A172 (cell line): ENCODE measurements around the gene METRN. TPM values are rescaled to one million over a fixed set of nuclear protein-coding genes. Genes with fewer than 3 reads are reported as not detected.

Source experiments
- DNase-seq: peaks from one replicate; pipeline ENCODE4 v3.0.0-alpha.2; 2015; ENCODE audit warnings: low spot score
- total RNA-seq: library from RNA; depleted of rRNA; stranded (reverse); fragments of >200 nt; shearing (Covaris generic); gene quantifications from 2 replicates; pipeline ENCODE4 v1.2.3, GENCODE V29; 2014

The METRN gene
- total RNA-seq, 1 experiment from 2014 or later, result 71.9 TPM

- peak; percentile 92 for DNase-seq
These were observed 5.1 kb upstream of the METRN start for GRCh38 chr16:709566-710499.

GRCh38 chr16:710500-711075 is 4.3 kb upstream of the METRN start:
- DNase-seq, result no peak

DNA sequence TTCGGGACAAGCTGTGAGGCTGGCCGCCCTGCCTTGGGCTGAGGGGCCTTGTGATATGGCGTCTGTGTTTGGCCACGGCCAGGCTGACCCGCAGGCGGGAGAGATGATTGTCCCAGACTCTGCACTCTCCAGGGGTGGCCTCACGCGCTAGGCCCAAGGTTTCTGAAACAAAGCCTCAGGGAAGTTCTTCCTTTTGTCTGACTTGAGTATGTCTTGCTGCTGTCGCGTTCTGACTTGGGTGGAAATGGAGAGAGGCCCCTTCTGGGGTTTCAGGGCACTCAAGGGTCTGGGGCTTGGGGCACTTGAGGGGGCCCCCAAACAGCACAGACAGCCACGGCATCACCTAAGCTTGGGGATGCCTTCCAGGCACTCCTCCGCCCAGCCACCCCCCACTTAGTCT is 3.8 kb upstream of the METRN start:
- no peak for DNase-seq

DNA sequence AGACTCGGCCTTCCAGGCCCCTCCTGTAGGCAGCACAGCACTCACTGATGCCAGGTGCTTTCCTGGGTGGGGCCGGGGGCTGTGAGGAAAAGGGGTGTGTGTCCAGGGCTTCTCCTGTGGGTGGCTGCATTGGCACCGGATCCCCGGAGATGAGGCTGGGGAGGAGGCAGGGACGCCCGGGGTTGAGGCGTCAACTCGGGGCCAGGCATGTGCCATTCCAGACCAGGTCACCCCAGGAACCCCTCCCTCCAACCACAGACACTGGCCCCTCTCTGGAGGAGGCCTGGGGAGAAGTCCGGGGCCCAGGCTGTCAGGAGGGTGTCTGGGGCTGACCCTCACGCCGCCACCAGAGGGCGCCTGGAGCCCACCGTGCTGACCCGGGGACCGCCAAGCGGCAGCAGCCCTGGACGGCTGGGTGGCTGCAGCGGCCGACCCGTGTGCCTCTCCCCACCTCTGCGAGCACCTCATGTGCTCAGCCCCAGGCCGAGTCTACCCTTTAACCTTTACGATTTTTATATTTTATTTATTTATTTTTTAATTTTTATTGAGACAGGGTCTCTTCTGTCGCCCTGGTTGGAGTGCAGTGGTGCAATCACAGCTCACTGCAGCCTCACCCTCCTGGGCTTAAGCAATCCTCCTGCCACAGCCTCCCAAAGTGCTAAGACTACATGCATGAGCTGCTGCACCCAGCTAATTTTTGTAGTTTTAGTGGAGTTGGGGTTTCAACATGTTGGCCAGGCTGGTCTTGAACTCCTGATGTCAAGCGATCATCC is 3.2 kb upstream of the METRN start:
- peak; percentile 79 for DNase-seq

DNA sequence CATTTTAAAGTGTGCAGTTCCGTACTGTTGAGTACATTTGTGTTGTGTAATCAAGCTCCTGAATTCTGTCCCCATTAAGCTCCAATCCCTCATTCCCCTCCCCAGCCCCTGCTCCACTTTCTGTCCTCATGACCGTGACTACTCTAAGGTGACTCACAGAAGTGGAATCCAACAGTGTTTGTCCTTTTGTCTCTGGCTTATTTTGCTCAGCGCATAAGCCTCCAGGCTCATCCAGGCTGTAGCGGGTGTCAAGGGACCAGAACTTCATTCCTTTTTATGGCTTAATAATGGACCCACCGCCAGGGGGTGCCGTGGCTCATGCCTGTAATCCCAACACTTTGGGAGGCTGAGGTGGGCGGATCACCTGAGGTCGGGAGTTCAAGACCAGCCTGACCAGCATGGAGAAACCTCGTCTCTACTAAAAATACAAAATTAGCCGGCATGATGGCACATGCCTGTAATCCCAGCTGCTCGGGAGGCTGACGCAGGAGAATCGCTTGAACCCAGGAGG is 2.1 kb upstream of the METRN start:
- peak; percentile 99 for DNase-seq

- peak; percentile 65 for DNase-seq
These were observed 839 bp upstream of the METRN start for GRCh38 chr16:714079-714478.

GRCh38 chr16:715477-716199 is 720 bp downstream of the METRN start:
- no peak for DNase-seq

- DNase-seq, result no peak
These were observed 1.3 kb downstream of the METRN start for GRCh38 chr16:716200-716568.

- no peak for DNase-seq
These were observed 1.9 kb downstream of the METRN start for GRCh38 chr16:716768-717325.

GRCh38 chr16:717450-718245 is 2.7 kb downstream of the METRN start:
- no peak for DNase-seq

GRCh38 chr16:718389-718788 is 3.5 kb downstream of the METRN start:
- DNase-seq, result no peak

- DNase-seq, result no peak
These were observed 4.0 kb downstream of the METRN start for GRCh38 chr16:718922-719321.

DNA sequence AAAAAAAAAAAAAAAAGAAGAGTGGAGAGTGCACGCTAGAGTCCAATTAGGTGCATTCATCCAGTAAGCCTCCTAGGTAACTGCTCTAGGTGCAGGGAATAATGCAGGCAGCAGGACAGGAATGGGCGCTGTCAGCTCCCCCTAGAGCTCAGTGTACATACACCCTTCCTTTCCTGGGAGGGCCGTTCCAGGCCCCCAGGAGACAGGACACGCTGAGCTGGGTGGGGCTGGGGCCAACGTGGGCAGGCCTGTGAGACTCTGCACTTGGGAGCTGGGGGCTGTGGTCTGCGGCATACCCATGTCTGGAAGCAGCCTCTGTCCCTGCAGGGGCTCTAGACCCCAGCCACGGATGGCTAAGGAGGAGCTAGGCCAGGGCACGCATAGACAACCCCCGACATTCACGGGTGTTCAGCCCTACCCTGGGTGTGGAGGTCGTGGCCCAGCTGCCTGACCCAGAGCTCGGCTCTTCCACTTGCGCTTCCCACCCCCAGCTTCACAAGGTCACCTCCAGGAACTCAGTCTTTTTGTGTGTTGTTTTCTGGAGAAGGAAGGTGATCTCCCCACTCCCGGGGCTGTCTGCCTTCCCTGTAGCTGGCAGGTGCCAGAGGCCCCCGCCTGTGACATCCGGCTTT is 5.0 kb downstream of the METRN start:
- DNase-seq, result peak; percentile 61

DNA sequence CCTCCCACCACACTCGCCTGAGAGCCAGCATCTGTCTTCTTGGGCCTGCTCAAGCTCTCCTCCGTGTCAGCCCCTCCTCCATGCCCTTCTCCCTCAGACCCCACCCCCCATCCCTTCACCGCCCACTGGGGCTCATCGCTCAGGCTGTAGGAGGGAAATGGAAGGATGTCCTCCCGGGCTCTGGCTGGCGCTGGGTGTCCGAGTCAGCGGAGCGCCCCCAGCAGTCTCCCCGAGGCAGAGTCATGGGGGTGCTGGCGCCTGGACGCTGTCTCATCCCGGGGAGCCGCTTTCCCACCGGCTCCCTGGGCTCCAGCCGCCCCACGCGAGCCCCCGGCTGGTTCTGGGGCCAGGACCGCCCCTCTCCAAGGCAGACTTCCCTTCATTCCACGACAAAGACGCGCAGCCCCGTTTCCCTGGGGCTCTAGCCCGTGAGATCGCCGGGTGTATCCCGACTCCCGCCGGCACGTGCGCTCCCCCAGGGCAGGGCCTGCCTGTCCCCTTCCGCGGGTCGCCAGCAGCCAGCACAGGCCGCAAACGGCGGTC is 5.6 kb downstream of the METRN start:
- DNase-seq, result peak; percentile 74

DNA sequence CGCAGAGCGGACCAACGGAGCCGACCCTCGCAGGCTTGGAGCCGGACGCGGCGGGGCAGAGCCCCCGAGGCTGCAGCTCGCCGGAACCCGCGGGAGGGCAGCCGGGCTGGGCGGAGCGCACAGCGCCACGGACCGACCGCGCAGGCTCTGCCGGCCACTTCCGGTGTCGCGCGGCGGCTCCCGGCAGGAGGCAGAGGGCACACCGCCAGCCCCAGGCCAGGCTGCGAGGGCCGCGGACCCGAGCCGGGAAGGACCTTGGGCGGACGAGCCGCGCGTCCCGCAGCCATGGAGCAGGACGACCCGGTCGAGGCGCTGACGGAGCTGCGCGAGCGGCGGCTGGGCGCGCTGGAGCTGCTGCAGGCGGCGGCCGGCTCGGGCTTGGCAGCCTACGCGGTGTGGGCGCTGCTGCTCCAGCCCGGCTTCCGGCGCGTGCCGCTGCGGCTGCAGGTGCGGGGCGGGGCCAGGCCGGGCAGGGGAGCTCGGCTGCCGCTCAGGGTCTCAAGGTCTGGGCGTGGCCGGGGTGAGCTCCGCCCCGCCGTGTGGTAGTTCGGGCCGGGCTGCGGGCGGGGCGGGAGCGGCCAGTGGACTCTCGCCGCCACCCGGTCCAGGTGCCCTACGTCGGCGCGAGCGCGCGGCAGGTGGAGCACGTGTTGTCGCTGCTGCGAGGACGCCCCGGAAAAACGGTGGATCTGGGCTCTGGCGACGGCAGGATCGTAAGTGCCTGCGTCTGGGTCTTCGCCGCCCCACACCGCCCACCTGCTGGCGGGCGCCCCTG is 6.3 kb downstream of the METRN start, which contains the start of gene ANTKMT:
ANTKMT (plus strand) TSS at position 157 of the 775 bp plus-strand sequence; CDS start at position 286, 129 bp downstream.
- peak; percentile 70 for DNase-seq

DNA sequence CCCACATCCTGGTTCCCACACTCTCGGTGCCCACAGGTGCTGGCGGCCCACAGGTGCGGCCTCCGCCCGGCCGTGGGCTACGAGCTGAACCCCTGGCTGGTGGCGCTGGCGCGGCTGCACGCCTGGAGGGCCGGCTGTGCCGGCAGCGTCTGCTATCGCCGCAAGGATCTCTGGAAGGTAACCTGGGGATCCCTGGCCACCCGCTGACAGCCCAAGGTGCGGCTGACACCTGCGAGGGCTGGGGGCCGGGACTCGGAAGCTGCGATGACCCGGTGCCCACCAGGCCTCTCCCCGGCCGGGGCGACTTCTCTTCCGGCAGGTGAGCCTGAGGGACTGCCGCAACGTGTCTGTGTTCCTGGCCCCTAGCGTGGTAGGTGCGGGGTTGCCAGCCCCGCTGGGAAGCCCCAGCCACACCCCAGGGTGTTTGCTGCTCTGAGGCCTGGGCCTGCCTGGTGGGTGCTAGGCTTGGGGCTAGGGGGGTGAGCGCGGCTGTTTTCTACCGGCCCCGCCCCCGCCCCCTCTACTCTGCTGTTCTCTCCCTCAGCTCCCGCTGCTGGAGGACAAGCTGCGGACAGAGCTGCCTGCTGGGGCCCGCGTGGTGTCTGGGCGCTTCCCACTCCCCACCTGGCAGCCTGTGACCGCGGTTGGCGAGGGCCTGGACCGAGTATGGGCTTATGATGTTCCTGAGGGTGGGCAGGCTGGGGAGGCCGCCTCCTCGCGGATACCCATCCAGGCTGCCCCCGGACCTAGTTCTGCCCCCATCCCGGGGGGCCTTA is 7.0 kb downstream of the METRN start:
- DNase-seq, result no peak

- DNase-seq, result no peak
These were observed 8.1 kb downstream of the METRN start for GRCh38 chr16:722835-723633.
